ENCODE measurements around the gene GPR183.
"Not testable (repeated sequence)": the region's sequence is repeated elsewhere in the genome, so short reads cannot be mapped to it uniquely, and the experiment has no call there.

Gene GPR183

DNA sequence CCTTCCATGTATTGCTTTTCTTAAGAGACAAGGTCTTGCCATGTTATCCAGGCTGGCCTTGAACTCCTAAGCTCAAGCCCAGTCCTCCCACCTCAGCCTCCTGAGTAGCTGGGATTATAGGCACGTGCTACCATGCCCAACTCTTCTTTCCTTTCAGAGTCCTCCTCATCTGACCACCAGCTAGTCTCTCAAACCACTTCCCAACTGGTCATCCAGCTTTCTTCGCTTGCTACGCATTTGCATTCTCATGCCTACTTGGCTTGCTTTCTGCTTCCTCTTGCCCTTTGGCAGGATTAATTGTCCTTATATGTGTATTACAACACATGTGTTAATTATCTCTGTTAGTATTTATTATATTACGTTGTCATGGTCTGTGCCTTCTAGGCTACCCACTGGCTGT is 55.3 kb downstream of the GPR183 start:
- DNase-seq (ENCODE audit: low read depth): no peak

DNA sequence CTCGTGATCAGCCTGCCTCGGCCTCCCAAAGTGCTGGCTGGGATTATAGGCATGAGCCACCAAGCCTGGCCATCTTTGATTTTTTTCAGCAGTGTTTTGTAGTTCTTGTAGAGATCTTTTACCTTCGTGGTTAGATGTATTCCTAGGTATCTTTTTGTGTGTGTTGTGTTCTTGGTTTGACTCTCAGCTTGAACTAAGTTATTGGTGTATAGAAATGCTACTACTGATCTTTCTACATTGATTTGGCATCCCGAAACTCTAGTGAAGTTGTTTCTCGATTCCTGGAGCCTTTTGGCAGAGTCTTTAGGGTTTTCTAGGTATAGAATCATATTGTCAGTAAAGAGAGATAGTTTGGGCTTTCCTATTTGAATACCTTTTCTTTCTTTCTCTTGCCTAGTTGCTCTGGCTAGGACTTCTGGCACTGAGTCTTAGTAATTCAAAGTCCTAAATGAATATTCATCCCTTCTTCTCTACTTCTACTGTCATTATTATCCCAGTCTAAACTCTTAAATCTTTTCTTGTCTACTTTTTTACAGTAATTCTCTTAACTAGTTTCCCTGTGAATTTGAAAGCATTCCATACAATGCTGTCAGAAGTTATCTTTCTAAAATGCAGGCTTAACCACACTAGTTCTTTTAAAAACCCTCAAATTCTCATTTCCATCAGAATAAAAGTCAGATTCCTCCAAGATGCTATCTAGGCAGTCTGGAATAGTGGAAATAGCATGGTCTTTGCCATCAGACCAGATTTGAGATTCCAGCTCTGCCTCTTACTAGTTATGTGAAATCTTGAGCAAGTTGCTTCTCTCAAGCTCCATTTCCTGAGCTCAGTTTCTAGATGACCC is 56.0 kb downstream of the GPR183 start:
- DNase-seq (ENCODE audit: low read depth): peak; percentile 13
- H3K4me3 ChIP-seq (ENCODE audit: low read length): no peak overlapping the region
- TF ChIP-seq, protein P1, sequence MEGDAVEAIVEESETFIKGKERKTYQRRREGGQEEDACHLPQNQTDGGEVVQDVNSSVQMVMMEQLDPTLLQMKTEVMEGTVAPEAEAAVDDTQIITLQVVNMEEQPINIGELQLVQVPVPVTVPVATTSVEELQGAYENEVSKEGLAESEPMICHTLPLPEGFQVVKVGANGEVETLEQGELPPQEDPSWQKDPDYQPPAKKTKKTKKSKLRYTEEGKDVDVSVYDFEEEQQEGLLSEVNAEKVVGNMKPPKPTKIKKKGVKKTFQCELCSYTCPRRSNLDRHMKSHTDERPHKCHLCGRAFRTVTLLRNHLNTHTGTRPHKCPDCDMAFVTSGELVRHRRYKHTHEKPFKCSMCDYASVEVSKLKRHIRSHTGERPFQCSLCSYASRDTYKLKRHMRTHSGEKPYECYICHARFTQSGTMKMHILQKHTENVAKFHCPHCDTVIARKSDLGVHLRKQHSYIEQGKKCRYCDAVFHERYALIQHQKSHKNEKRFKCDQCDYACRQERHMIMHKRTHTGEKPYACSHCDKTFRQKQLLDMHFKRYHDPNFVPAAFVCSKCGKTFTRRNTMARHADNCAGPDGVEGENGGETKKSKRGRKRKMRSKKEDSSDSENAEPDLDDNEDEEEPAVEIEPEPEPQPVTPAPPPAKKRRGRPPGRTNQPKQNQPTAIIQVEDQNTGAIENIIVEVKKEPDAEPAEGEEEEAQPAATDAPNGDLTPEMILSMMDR (conservative IDR thresholded peaks at IDR 0.05; ENCODE audit: low read length): no peak

More for the DNA sequence above, 55.3 kb downstream of the GPR183 start:
- no peak overlapping the region for H3K4me3 ChIP-seq (ENCODE audit: low read length)
- TF ChIP-seq, protein P1 (conservative IDR thresholded peaks at IDR 0.05; ENCODE audit: low read length): no peak

DNA sequence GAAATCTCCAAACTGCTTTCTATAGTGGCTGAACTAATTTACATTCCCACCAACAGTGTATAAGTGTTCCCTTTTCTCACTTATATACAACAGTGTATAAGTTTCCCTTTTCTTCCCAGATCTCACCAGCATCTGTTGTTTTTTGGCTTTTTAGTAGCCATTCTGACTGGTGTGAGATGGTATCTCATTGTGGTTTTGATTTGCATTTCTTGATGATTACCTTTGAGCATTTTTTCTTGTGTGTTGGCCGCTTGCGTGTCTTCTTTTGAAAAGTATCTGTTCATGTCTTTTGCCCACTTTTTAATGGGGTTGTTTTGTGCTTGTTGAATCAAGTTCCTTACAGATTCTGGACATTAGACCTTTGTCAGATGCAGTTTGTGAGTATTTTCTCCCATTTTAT is 57.6 kb downstream of the GPR183 start:
- not testable (repeated sequence) for DNase-seq (ENCODE audit: low read depth)

DNA sequence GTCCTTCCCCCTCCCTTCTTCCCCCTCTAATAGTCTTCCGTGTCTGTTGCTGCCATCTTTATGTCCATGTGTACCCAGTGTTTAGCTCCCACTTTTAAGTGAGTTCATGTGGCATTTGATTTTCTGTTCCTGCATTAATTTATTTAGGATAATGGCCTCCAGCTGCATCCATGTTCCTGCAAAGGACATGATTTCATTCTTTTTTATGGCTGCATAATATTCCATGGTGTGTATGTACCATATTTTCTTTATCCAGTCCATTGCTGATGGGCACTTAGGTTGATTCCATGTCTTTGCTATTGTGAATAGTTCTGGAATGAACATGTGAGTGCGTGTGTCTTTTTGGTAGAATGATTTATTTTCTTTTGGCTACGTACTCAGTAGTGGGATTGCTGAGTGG is 58.0 kb downstream of the GPR183 start:
- DNase-seq (ENCODE audit: low read depth); H3K4me3 ChIP-seq (ENCODE audit: low read length): not testable (repeated sequence)

More for the DNA sequence above, 57.6 kb downstream of the GPR183 start:
- H3K4me3 ChIP-seq (ENCODE audit: low read length): not testable (repeated sequence)

DNA sequence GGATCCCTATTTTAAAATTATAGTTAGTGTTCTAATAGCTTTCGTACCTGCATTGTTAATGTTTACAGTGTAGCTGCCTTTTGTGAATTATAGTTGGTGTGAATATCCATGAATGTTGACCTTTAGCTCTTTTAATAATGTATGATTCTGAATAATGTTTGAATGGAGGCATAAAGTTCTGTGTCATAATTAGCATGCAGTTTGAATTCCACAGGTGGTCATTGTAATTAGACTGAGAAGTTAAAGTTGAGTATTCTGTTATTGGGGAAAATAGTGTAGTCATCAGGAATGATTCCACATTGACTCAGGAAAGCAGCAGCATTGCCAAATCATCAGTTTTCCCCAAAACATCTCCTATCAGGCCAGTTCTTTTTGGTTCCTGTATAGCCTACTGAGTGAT is 61.1 kb downstream of the GPR183 start:
- TF ChIP-seq, protein P1 (conservative IDR thresholded peaks at IDR 0.05; ENCODE audit: low read length): no peak
- DNase-seq (ENCODE audit: low read depth): no peak
- H3K4me3 ChIP-seq (ENCODE audit: low read length): no peak overlapping the region

All from AG10803 (cell line).